Effector memory CD4-positive, alpha-beta T cell (primary cell): ENCODE data around the gene ABCG4.
"Not testable (repeated sequence)": the region's sequence is repeated elsewhere in the genome, so short reads cannot be mapped to it uniquely, and the experiment has no call there.

ENCODE experiments used
- DNase-seq, 3 donors: peaks; one replicate each; pipeline ENCODE4 v3.0.0-alpha.2; 2020
- H3K27ac ChIP-seq: 2 replicates; pipeline ENCODE4 v1.7.0; 2013; ENCODE audit warnings: mild to moderate bottlenecking, low read length, moderate library complexity; ENCODE audit not compliant: insufficient read depth, poor library complexity, severe bottlenecking
- H3K27me3 ChIP-seq: replicated peaks from 2 replicates; pipeline ENCODE4 v1.7.0; 2013; ENCODE audit warnings: mild to moderate bottlenecking, low read length; ENCODE audit not compliant: insufficient read depth, control insufficient read depth, poor library complexity, severe bottlenecking
- H3K36me3 ChIP-seq: 2 replicates; pipeline ENCODE4 v1.7.0; 2013; ENCODE audit warnings: mild to moderate bottlenecking, low read length, moderate library complexity; ENCODE audit not compliant: control insufficient read depth, insufficient read depth
- H3K4me1 ChIP-seq: 2 replicates; pipeline ENCODE4 v1.7.0; 2013; ENCODE audit warnings: low read length, mild to moderate bottlenecking; ENCODE audit not compliant: control insufficient read depth, insufficient read depth, poor library complexity, severe bottlenecking
- H3K4me3 ChIP-seq: 2 replicates; pipeline ENCODE4 v1.7.0; 2013; ENCODE audit warnings: low read length, low read depth, mild to moderate bottlenecking; ENCODE audit not compliant: insufficient read depth, poor library complexity, severe bottlenecking
- H3K9me3 ChIP-seq: 2 replicates; pipeline ENCODE4 v1.7.0; 2013; ENCODE audit warnings: mild to moderate bottlenecking, low read length, moderate library complexity; ENCODE audit not compliant: control insufficient read depth

The ABCG4 gene

GRCh38 chr11:119180729-119181676, 32.2 kb downstream of the ABCG4 start:
- Histone ChIP-seq H3K36me3 (no peaks in the 10 kb centered on the region), H3K4me1 (no peaks in the 10 kb centered on the region), H3K9me3 (no peaks in the 10 kb centered on the region), H3K4me3 (no peak overlapping the region), H3K27ac (no peak overlapping the region), H3K27me3 (no peaks in the 10 kb centered on the region)
- no peak for DNase-seq

- Histone ChIP-seq H3K4me3 (no peak overlapping the region), H3K36me3 (no peaks in the 10 kb centered on the region), H3K9me3 (no peaks in the 10 kb centered on the region), H3K4me1 (no peaks in the 10 kb centered on the region), H3K27me3 (no peaks in the 10 kb centered on the region), H3K27ac (no peak overlapping the region)
- no peak for DNase-seq
Observed at GRCh38 chr11:119181677-119182412, 33.0 kb downstream of the ABCG4 start.

GRCh38 chr11:119184399-119184798, 35.5 kb downstream of the ABCG4 start:
- not testable (repeated sequence) for H3K27me3 ChIP-seq, H3K27ac ChIP-seq, H3K4me1 ChIP-seq, DNase-seq, H3K4me3 ChIP-seq, H3K36me3 ChIP-seq, H3K9me3 ChIP-seq

GRCh38 chr11:119185981-119186634, 37.3 kb downstream of the ABCG4 start:
- DNase-seq: no peak
- H3K4me1 ChIP-seq: no peaks in the 10 kb centered on the region
- no peak overlapping the region for H3K4me3 ChIP-seq
- no peak overlapping the region for H3K27ac ChIP-seq
- no peaks in the 10 kb centered on the region for H3K27me3 ChIP-seq
- no peaks in the 10 kb centered on the region for H3K36me3 ChIP-seq
- H3K9me3 ChIP-seq: no peaks in the 10 kb centered on the region

- no peak overlapping the region for H3K4me3 ChIP-seq
- H3K4me1 ChIP-seq: no peaks in the 10 kb centered on the region
- no peak for DNase-seq
- H3K36me3 ChIP-seq: no peaks in the 10 kb centered on the region
- H3K27me3 ChIP-seq: no peaks in the 10 kb centered on the region
- no peaks in the 10 kb centered on the region for H3K9me3 ChIP-seq
- H3K27ac ChIP-seq: no peak overlapping the region
Observed at GRCh38 chr11:119187123-119187892, 38.5 kb downstream of the ABCG4 start.

GRCh38 chr11:119188067-119188466, 39.2 kb downstream of the ABCG4 start:
- Histone ChIP-seq H3K27ac (no peak overlapping the region), H3K36me3 (no peaks in the 10 kb centered on the region), H3K9me3 (no peaks in the 10 kb centered on the region), H3K27me3 (no peaks in the 10 kb centered on the region), H3K4me3 (no peak overlapping the region), H3K4me1 (no peaks in the 10 kb centered on the region)
- DNase-seq: no peak

GRCh38 chr11:119188887-119189286, 40.0 kb downstream of the ABCG4 start:
- no peaks in the 10 kb centered on the region for H3K9me3 ChIP-seq
- H3K27me3 ChIP-seq: no peaks in the 10 kb centered on the region
- no peak for DNase-seq
- H3K4me1 ChIP-seq: no peaks in the 10 kb centered on the region
- no peaks in the 10 kb centered on the region for H3K36me3 ChIP-seq
- H3K4me3 ChIP-seq: no peak overlapping the region
- no peak overlapping the region for H3K27ac ChIP-seq

- Histone ChIP-seq H3K4me3 (no peak overlapping the region), H3K27ac (no peak overlapping the region), H3K4me1 (no peaks in the 10 kb centered on the region), H3K9me3 (no peaks in the 10 kb centered on the region), H3K36me3 (no peaks in the 10 kb centered on the region), H3K27me3 (no peaks in the 10 kb centered on the region)
- no peak for DNase-seq
Observed at GRCh38 chr11:119189393-119189792, 40.5 kb downstream of the ABCG4 start.

GRCh38 chr11:119190531-119190930, 41.7 kb downstream of the ABCG4 start:
- no peaks in the 10 kb centered on the region for H3K4me1 ChIP-seq
- H3K36me3 ChIP-seq: no peaks in the 10 kb centered on the region
- no peak overlapping the region for H3K27ac ChIP-seq
- H3K27me3 ChIP-seq: no peaks in the 10 kb centered on the region
- no peak overlapping the region for H3K4me3 ChIP-seq
- DNase-seq: no peak
- H3K9me3 ChIP-seq: no peaks in the 10 kb centered on the region
